Measurements from ENCODE around the gene MRPS11. TPM values are rescaled to one million over a fixed set of nuclear protein-coding genes. Genes with fewer than 3 reads are reported as not detected.

MRPS11 gene
- total and polyA plus RNA-seq, 9 of the 15 experiments (the other 6 are each of a cell fraction or from before 2014, with no cell fraction given): 28.3 to 83.2 (median 53.1) TPM

DNA sequence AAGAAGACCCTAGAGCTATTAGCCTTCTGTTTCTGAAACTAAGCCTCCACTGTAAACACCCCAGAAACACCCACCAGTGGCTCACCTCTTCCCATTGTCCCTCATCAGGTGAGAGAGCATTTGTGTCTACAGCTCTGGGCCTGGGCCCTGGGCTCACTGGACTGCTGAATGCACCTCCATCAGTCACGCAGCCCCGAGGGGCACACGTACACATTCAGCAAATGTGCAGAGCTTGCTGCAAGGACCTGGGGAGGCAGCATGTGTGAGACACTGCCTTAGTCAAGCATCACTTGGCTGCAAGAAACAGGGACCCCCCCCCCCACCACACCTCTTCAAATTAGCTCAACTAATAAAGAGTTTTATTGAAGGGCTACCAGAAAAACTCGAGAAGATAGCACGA, 29.3 kb upstream of the MRPS11 start:
- DNase-seq (ENCODE audit: extremely low read depth in 1 of 4, low spot score in 3 of 4) (no peak), FAIRE-seq (no peak), ATAC-seq (no peak)
- Histone ChIP-seq H2AFZ (ENCODE audit: low read depth, low read length) (no peak overlapping the region), H3K36me3 (ENCODE audit: control insufficient read depth, insufficient read depth, low read length) (no peaks in the 10 kb centered on the region), H3K79me2 (ENCODE audit: control insufficient read depth, insufficient read depth, low read length) (no peaks in the 10 kb centered on the region), H3K4me1 (replicated peaks in 1 of 2; ENCODE audit: control insufficient read depth in 2 of 2, insufficient read depth in 2 of 2, low read length in 2 of 2) (no peaks in the 10 kb centered on the region), H3K4me3 (no peak overlapping the region), H3K9ac (ENCODE audit: insufficient read depth in 1 of 2, low read depth in 2 of 2, low read length in 2 of 2) (no peak overlapping the region), H3K27ac (ENCODE audit: extremely low read depth, low read depth, low read length) (no peak overlapping the region), H3K9me1 (ENCODE audit: control insufficient read depth, insufficient read depth, low read length) (no peaks in the 10 kb centered on the region), H3K9me3 (replicated peaks; ENCODE audit: control insufficient read depth, insufficient read depth, low read depth, low read length) (no peaks in the 10 kb centered on the region), H4K20me1 (replicated peaks; ENCODE audit: control insufficient read depth, insufficient read depth, low read length) (no peaks in the 10 kb centered on the region), H3K4me2 (ENCODE audit: insufficient read depth, low read length) (no peak overlapping the region), H3K27me3 (ENCODE audit: control insufficient read depth in 2 of 2, insufficient read depth in 2 of 2, low read length in 2 of 2) (peaks cover 7 to 25% of the 10 kb centered on the region in 2 experiments)
- CTCF ChIA-PET (ENCODE audit: low intra/inter-chr PET ratio): no interaction called here
- WGBS (ENCODE audit: insufficient coverage, low coverage, missing lambda C conversion rate): 3% methylated on average over 5 of the region's 5 CpGs
- TF ChIP-seq HCFC1 (IDR thresholded peaks at IDR 0.05; ENCODE audit: low read depth, low read length): no peak
- TF ChIP-seq ZNF740 (CRISPR knock-in tag; IDR thresholded peaks at IDR 0.05): no peak
- TF ChIP-seq ZNF740 (tag; IDR thresholded peaks at IDR 0.05): no peak
- no peak for TF ChIP-seq ZFPM2 (CRISPR knock-in tag; IDR thresholded peaks at IDR 0.05)
- TF ChIP-seq ZNF584 (CRISPR knock-in tag; IDR thresholded peaks at IDR 0.05; ENCODE audit: low read depth): no peak
- no peak for TF ChIP-seq TAF1 (IDR thresholded peaks at IDR 0.05; ENCODE audit: control insufficient read depth, extremely low read depth, insufficient read depth, low read length, severe bottlenecking)
- no peak for TF ChIP-seq PHF20 (IDR thresholded peaks at IDR 0.05; ENCODE audit: partially characterized antibody)
- TF ChIP-seq POU5F1 (IDR thresholded peaks at IDR 0.05; ENCODE audit: borderline replicate concordance, low read depth, low read length, partially characterized antibody): no peak
- no peak for TF ChIP-seq TFAM (CRISPR knock-in tag; conservative IDR thresholded peaks at IDR 0.05)
- no peak for TF ChIP-seq SIX5 (IDR thresholded peaks at IDR 0.05; ENCODE audit: borderline replicate concordance in 1 of 2, insufficient read depth in 1 of 2, low read depth in 1 of 2, low read length in 2 of 2)
- no peak for TF ChIP-seq LCOR (CRISPR knock-in tag; IDR thresholded peaks at IDR 0.05)
- TF ChIP-seq ARID3A (IDR thresholded peaks at IDR 0.05; ENCODE audit: borderline replicate concordance, low read depth, low read length): no peak
- TF ChIP-seq POLR2B (IDR thresholded peaks at IDR 0.05; ENCODE audit: low read depth, partially characterized antibody): no peak
- TF ChIP-seq, protein P1, sequence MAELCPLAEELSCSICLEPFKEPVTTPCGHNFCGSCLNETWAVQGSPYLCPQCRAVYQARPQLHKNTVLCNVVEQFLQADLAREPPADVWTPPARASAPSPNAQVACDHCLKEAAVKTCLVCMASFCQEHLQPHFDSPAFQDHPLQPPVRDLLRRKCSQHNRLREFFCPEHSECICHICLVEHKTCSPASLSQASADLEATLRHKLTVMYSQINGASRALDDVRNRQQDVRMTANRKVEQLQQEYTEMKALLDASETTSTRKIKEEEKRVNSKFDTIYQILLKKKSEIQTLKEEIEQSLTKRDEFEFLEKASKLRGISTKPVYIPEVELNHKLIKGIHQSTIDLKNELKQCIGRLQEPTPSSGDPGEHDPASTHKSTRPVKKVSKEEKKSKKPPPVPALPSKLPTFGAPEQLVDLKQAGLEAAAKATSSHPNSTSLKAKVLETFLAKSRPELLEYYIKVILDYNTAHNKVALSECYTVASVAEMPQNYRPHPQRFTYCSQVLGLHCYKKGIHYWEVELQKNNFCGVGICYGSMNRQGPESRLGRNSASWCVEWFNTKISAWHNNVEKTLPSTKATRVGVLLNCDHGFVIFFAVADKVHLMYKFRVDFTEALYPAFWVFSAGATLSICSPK (IDR thresholded peaks at IDR 0.05; ENCODE audit: borderline replicate concordance): no peak
- no peak for TF ChIP-seq ZNF239 (CRISPR knock-in tag; IDR thresholded peaks at IDR 0.05)
- TF ChIP-seq NRF1 (conservative IDR thresholded peaks at IDR 0.05 in 1 of 2, IDR thresholded peaks at IDR 0.05 in 1 of 2): no peak
- TF ChIP-seq USF2 (CRISPR knock-in tag; IDR thresholded peaks at IDR 0.05): no peak
- TF ChIP-seq ELF4 (CRISPR knock-in tag; IDR thresholded peaks at IDR 0.05): no peak
- intact Hi-C loops (cut with micrococcal nuclease): no loop called here
- POLR2A ChIA-PET: interaction anchor here (0.6 to 0.7 kb wide), 2 partner anchors 47 to 216 kb away, joined by 3 read pairs; no protein-coding TSS in a partner anchor
- in situ Hi-C loops (cut with MboI): no loop called here
- no TSS peak for BruUV-seq (replicated peaks)

Measured in K562 (cell line).